ENCODE measurements around the gene PKD1. TPM values are rescaled to one million over a fixed set of nuclear protein-coding genes. Genes with fewer than 3 reads are reported as not detected.

Gene PKD1
- total and polyA plus RNA-seq, 2 of the 13 experiments (the other 11 are each of a cell fraction or from before 2014, with no cell fraction given), result 22.1 to 23.0 TPM

DNA sequence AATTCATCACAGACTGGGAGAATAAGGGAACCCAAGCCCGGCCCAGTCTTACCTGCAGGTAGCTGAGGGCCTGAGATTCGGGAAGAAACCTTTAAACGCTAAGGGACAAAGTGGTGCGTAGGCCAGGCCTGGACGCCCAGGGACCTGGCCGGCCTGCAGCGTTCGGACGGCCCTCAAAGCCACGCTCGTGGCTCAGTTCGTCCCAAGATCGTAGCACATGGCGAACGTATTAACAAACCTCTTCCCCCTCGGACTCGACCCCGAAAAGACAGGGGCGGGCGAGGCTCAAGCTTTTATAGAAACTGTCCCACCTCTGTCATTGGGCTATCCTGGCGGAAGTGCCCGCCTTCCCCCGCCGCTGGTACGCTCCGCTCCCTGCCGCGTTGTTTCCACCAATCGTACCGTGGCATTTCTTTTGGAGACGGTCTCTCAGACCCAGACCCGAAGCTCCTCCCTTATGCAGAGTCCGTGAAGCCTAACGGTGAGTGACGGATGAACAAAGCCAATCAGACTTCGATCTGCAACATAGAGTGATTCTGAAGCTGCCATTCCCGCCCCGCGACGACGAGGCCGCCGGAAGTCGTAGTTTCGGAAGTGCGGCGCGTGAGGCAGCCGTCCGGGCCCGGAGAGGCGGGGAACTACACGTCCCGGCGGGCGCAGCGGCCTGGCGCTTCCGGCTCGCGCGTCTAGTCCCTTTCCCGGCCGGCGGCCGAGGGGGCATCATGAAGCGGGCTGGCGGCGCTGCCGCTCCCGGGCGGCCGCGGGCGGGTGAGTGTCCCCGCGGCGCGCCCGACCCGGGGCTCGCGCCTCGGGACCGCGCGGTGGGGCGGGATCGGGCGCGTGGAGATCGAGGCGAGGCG is 19.6 kb upstream of the PKD1 start, which contains the start of gene TRAF7 (continued):
- TF ChIP-seq DDIT3 (CRISPR knock-in tag; IDR thresholded peaks at IDR 0.05) (no peak), ASH2L (IDR thresholded peaks at IDR 0.05; ENCODE audit: insufficient read length, low read depth, low read length) (peak; percentile 53), ZKSCAN5 (CRISPR knock-in tag; IDR thresholded peaks at IDR 0.05) (no peak), ADNP (CRISPR knock-in tag; IDR thresholded peaks at IDR 0.05) (no peak), ZNF790 (CRISPR knock-in tag; IDR thresholded peaks at IDR 0.05; ENCODE audit: borderline replicate concordance) (no peak), ATF7 (IDR thresholded peaks at IDR 0.05) (no peak), ATF7 (CRISPR knock-in tag; IDR thresholded peaks at IDR 0.05) (no peak), ZMYM4 (CRISPR knock-in tag; IDR thresholded peaks at IDR 0.05) (peak; percentile 72), DMAP1 (CRISPR knock-in tag; IDR thresholded peaks at IDR 0.05) (peak; percentile 95), ZNF446 (CRISPR knock-in tag; IDR thresholded peaks at IDR 0.05) (no peak), TCF7L2 (IDR thresholded peaks at IDR 0.05; ENCODE audit: low read depth, low read length) (no peak), POLR2AphosphoS5 (IDR thresholded peaks at IDR 0.05; ENCODE audit: low read depth, low read length) (peak; percentile 100), BRD4 (CRISPR knock-in tag; IDR thresholded peaks at IDR 0.05) (no peak; the same call in none of the 2 replicates), CHD2 (IDR thresholded peaks at IDR 0.05; ENCODE audit: low read depth, low read length) (peak; percentile 45; the same call in 1 of the 2 replicates), MXD4 (CRISPR knock-in tag; IDR thresholded peaks at IDR 0.05) (peak; percentile 75; the same call in 1 of the 2 replicates), ISL2 (CRISPR knock-in tag; IDR thresholded peaks at IDR 0.05) (no peak), ZNF281 (CRISPR knock-in tag; IDR thresholded peaks at IDR 0.05; ENCODE audit: borderline replicate concordance) (no peak; the same call in 1 of the 2 replicates), ZNF773 (CRISPR knock-in tag; IDR thresholded peaks at IDR 0.05; ENCODE audit: borderline replicate concordance) (0 out of 2 replicates have a peak, but pooled peaks have one; percentile 59), ZFP36L2 (CRISPR knock-in tag; IDR thresholded peaks at IDR 0.05) (no peak), HDAC2 (CRISPR knock-in tag; IDR thresholded peaks at IDR 0.05) (peak; percentile 48; the same call in 1 of the 2 replicates)
- TF ChIP-seq, protein P1, sequence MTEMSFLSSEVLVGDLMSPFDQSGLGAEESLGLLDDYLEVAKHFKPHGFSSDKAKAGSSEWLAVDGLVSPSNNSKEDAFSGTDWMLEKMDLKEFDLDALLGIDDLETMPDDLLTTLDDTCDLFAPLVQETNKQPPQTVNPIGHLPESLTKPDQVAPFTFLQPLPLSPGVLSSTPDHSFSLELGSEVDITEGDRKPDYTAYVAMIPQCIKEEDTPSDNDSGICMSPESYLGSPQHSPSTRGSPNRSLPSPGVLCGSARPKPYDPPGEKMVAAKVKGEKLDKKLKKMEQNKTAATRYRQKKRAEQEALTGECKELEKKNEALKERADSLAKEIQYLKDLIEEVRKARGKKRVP (CRISPR knock-in tag; IDR thresholded peaks at IDR 0.05), result no peak
- TF ChIP-seq, protein P2, sequence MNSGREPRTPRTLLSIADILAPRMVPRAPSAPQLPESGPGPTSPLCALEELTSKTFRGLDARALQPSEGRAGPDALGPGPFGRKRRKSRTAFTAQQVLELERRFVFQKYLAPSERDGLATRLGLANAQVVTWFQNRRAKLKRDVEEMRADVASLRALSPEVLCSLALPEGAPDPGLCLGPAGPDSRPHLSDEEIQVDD (CRISPR knock-in tag; IDR thresholded peaks at IDR 0.05; ENCODE audit: borderline replicate concordance), result peak; percentile 40; the same call in 1 of the 2 replicates
- TF ChIP-seq, protein P3, sequence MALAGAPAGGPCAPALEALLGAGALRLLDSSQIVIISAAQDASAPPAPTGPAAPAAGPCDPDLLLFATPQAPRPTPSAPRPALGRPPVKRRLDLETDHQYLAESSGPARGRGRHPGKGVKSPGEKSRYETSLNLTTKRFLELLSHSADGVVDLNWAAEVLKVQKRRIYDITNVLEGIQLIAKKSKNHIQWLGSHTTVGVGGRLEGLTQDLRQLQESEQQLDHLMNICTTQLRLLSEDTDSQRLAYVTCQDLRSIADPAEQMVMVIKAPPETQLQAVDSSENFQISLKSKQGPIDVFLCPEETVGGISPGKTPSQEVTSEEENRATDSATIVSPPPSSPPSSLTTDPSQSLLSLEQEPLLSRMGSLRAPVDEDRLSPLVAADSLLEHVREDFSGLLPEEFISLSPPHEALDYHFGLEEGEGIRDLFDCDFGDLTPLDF (CRISPR knock-in tag; IDR thresholded peaks at IDR 0.05), result peak; percentile 90
